Neural cell (in vitro differentiated cells): ENCODE data around the gene JAZF1.

Experiments
- CTCF ChIP-seq: fragments of 450-650 bp; IDR thresholded peaks from 2 replicates; pipeline ENCODE4 v1.5.1; 2014; ENCODE audit warnings: antibody characterized with exemption, mild to moderate bottlenecking, moderate library complexity; ENCODE audit not compliant: poor library complexity, severe bottlenecking
- EP300 ChIP-seq: fragments of 450-650 bp; conservative IDR thresholded peaks from 2 replicates; pipeline ENCODE4 v1.6.1; 2014; ENCODE audit warnings: antibody characterized with exemption, mild to moderate bottlenecking, moderate library complexity; ENCODE audit not compliant: poor library complexity, severe bottlenecking
- EZH2 ChIP-seq: fragments of 200-600, 300-800 bp; shearing (Covaris generic), sonication (generic); IDR thresholded peaks from 2 replicates; pipeline ENCODE4 v1.6.1; 2014; ENCODE audit warnings: antibody characterized with exemption, low read length, borderline replicate concordance, mild to moderate bottlenecking; ENCODE audit not compliant: insufficient read depth, poor library complexity, severe bottlenecking
- MXI1 ChIP-seq: fragments of 450-650 bp; conservative IDR thresholded peaks from 2 replicates; pipeline ENCODE4 v1.6.1; 2014; ENCODE audit warnings: antibody characterized with exemption, mild to moderate bottlenecking; ENCODE audit not compliant: poor library complexity, severe bottlenecking
- POLR2AphosphoS5 ChIP-seq: IDR thresholded peaks from 2 replicates; pipeline ENCODE4 v1.6.1; 2012
- REST ChIP-seq: IDR thresholded peaks from 2 replicates; pipeline ENCODE4 v1.6.1; 2012; ENCODE audit warnings: borderline replicate concordance
- SMC3 ChIP-seq: fragments of 450-650 bp; conservative IDR thresholded peaks from 2 replicates; pipeline ENCODE4 v1.6.1; 2014; ENCODE audit warnings: antibody characterized with exemption, mild to moderate bottlenecking, moderate library complexity; ENCODE audit not compliant: poor library complexity
- TAF1 ChIP-seq: IDR thresholded peaks from 2 replicates; pipeline ENCODE4 v1.6.1; 2012; ENCODE audit warnings: low read depth

DNA sequence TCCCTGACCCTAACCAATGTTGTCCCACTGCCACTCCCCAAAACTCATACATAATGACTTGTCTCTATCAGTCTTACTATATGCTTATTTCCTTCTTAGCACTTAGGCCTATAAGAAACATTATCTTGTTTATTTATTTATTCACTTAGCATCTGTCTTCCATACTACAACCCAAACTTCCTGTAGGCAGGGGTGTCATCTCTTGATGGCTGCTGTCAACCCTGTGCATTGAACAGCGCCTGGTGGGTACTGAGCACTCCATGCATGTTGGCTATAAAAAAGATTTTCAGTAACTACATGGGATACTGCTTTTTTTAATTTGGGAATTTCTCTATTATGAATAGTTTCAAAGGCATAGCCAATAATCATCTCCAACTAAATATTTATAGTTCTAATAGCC is 46.7 kb downstream of the JAZF1 start:
- TF ChIP-seq EZH2 (no peak), CTCF (no peak), POLR2AphosphoS5 (no peak), MXI1 (no peak), EP300 (no peak), SMC3 (no peak), REST (no peak), TAF1 (no peak)
